MM.1S (cell line): ENCODE results near the gene TBL1X.

Source experiments
- DNase-seq: peaks from one replicate; pipeline ENCODE4 v3.0.0-alpha.2; 2015
- H2AFZ ChIP-seq: fragments of 300-600 bp; sonication (generic); 2 replicates; pipeline ENCODE4 v1.6.0; 2016; ENCODE audit warnings: antibody characterized with exemption, low read length
- H3F3A ChIP-seq: fragments of 300-600 bp; sonication (generic); 2 replicates; pipeline ENCODE4 v1.6.1; 2016; ENCODE audit warnings: mild to moderate bottlenecking, antibody characterized with exemption, low read length, moderate library complexity, mixed read lengths; ENCODE audit not compliant: insufficient read depth
- H3K27ac ChIP-seq: fragments of 300-600 bp; sonication (generic); 2 replicates; pipeline ENCODE4 v1.5.1; 2016; ENCODE audit warnings: mild to moderate bottlenecking, low read length
- H3K27me3 ChIP-seq: fragments of 300-600 bp; sonication (generic); replicated peaks from 2 replicates; pipeline ENCODE4 v1.6.0; 2016; ENCODE audit warnings: low read length; ENCODE audit not compliant: insufficient read depth
- H3K36me3 ChIP-seq: fragments of 300-600 bp; sonication (generic); replicated peaks from 2 replicates; pipeline ENCODE4 v1.6.1; 2016; ENCODE audit warnings: mild to moderate bottlenecking, low read length, mixed read lengths; ENCODE audit not compliant: insufficient read depth
- H3K4me1 ChIP-seq: fragments of 300-600 bp; sonication (generic); 2 replicates; pipeline ENCODE4 v1.6.1; 2016; ENCODE audit warnings: low read length, mixed read lengths
- H3K4me2 ChIP-seq: fragments of 300-600 bp; sonication (generic); 2 replicates; pipeline ENCODE4 v1.6.0; 2016; ENCODE audit warnings: low read depth, low read length
- H3K4me3 ChIP-seq: fragments of 300-600 bp; sonication (generic); 2 replicates; pipeline ENCODE4 v1.5.1; 2016; ENCODE audit warnings: low read length, mixed read lengths
- H3K79me2 ChIP-seq: fragments of 300-600 bp; sonication (generic); 2 replicates; pipeline ENCODE4 v1.6.1; 2016; ENCODE audit warnings: mixed run types, low read length, mixed read lengths
- H3K9ac ChIP-seq: fragments of 300-600 bp; sonication (generic); 2 replicates; pipeline ENCODE4 v1.6.1; 2016; ENCODE audit warnings: low read length, mixed read lengths
- H3K9me2 ChIP-seq: fragments of 300-600 bp; sonication (generic); replicated peaks from 2 replicates; pipeline ENCODE4 v1.6.1; 2016; ENCODE audit warnings: mild to moderate bottlenecking, low read length, mixed read lengths; ENCODE audit not compliant: insufficient read depth
- H3K9me3 ChIP-seq: fragments of 300-600 bp; sonication (generic); replicated peaks from 2 replicates; pipeline ENCODE4 v1.6.1; 2016; ENCODE audit warnings: mild to moderate bottlenecking, low read length, mixed read lengths; ENCODE audit not compliant: insufficient read depth
- H4K20me1 ChIP-seq: fragments of 300-600 bp; sonication (generic); 2 replicates; pipeline ENCODE4 v1.6.1; 2016; ENCODE audit warnings: mild to moderate bottlenecking, low read length, moderate library complexity, mixed read lengths; ENCODE audit not compliant: insufficient read depth
- CTCF ChIP-seq: fragments of 300-600 bp; sonication (generic); IDR thresholded peaks from 2 replicates; pipeline ENCODE4 v1.5.1; 2016; ENCODE audit warnings: antibody characterized with exemption, low read length, mixed read lengths
- EZH2 ChIP-seq: fragments of 300-600 bp; sonication (generic); optimal IDR thresholded peaks from 2 replicates; pipeline ENCODE3; 2017; ENCODE audit warnings: low read depth, mild to moderate bottlenecking, antibody characterized with exemption, low read length, mixed read lengths
- EZH2phosphoT487 ChIP-seq: fragments of 300-600 bp; sonication (generic); IDR thresholded peaks from 2 replicates; pipeline ENCODE4 v1.6.1; 2018; ENCODE audit warnings: antibody characterized with exemption, low read length

Gene TBL1X

GRCh38 chrX:9494771-9495170 lies 29.9 kb downstream of the TBL1X start:
- H4K20me1 ChIP-seq, result no peaks in the 10 kb centered on the region
- H2AFZ ChIP-seq, result no peak overlapping the region
- H3K4me2 ChIP-seq, result no peak overlapping the region
- no peak for DNase-seq
- H3K9me2 ChIP-seq, result no peaks in the 10 kb centered on the region
- no peaks in the 10 kb centered on the region for H3K27me3 ChIP-seq
- H3K27ac ChIP-seq, result no peak overlapping the region
- no peaks in the 10 kb centered on the region for H3K4me1 ChIP-seq
- peaks cover 90% of the 10 kb centered on the region for H3K79me2 ChIP-seq
- H3K36me3 ChIP-seq, result no peaks in the 10 kb centered on the region
- no peak overlapping the region for H3K4me3 ChIP-seq
- H3F3A ChIP-seq, result no peaks in the 10 kb centered on the region
- H3K9ac ChIP-seq, result no peak overlapping the region
- no peaks in the 10 kb centered on the region for H3K9me3 ChIP-seq
- no peak for TF ChIP-seq EZH2phosphoT487
- no peak for TF ChIP-seq EZH2
- no peak for TF ChIP-seq CTCF

- no peaks in the 10 kb centered on the region for H4K20me1 ChIP-seq
- H3K4me1 ChIP-seq, result no peaks in the 10 kb centered on the region
- no peak overlapping the region for H3K27ac ChIP-seq
- DNase-seq, result no peak
- no peaks in the 10 kb centered on the region for H3K27me3 ChIP-seq
- no peak for TF ChIP-seq EZH2phosphoT487
- no peak for TF ChIP-seq EZH2
- TF ChIP-seq CTCF, result no peak
- H3K9me2 ChIP-seq, result no peaks in the 10 kb centered on the region
- H3F3A ChIP-seq, result no peaks in the 10 kb centered on the region
- H2AFZ ChIP-seq, result no peak overlapping the region
- no peak overlapping the region for H3K9ac ChIP-seq
- no peak overlapping the region for H3K4me3 ChIP-seq
- H3K4me2 ChIP-seq, result no peak overlapping the region
- H3K36me3 ChIP-seq, result no peaks in the 10 kb centered on the region
- no peaks in the 10 kb centered on the region for H3K9me3 ChIP-seq
- peaks cover 84% of the 10 kb centered on the region for H3K79me2 ChIP-seq
These were observed 30.6 kb downstream of the TBL1X start for GRCh38 chrX:9495496-9495895.

- H3K27me3 ChIP-seq, result no peaks in the 10 kb centered on the region
- no peak overlapping the region for H3K4me3 ChIP-seq
- no peak overlapping the region for H3K4me2 ChIP-seq
- no peak overlapping the region for H3K9ac ChIP-seq
- H3K79me2 ChIP-seq, result peaks cover 68% of the 10 kb centered on the region
- no peak for TF ChIP-seq EZH2
- TF ChIP-seq EZH2phosphoT487, result no peak
- TF ChIP-seq CTCF, result no peak
- H3F3A ChIP-seq, result no peaks in the 10 kb centered on the region
- no peak overlapping the region for H2AFZ ChIP-seq
- DNase-seq, result no peak
- H4K20me1 ChIP-seq, result no peaks in the 10 kb centered on the region
- no peak overlapping the region for H3K27ac ChIP-seq
- H3K9me3 ChIP-seq, result no peaks in the 10 kb centered on the region
- H3K36me3 ChIP-seq, result no peaks in the 10 kb centered on the region
- H3K9me2 ChIP-seq, result no peaks in the 10 kb centered on the region
- no peaks in the 10 kb centered on the region for H3K4me1 ChIP-seq
These were observed 33.4 kb downstream of the TBL1X start for GRCh38 chrX:9498236-9498635.
